Activated gamma-delta T cell treated with anti-CD3 and anti-CD28 coated beads, Interleukin-2, amount 50 U/mL, for 16 hours (primary cell): ENCODE results near the gene TPMT.
"Not testable (repeated sequence)": the region's sequence is repeated elsewhere in the genome, so short reads cannot be mapped to it uniquely, and the experiment has no call there.

Experiments
- DNase-seq: peaks from one replicate; pipeline ENCODE4 v3.0.0-alpha.2; 2020; ENCODE audit warnings: low read depth

Gene TPMT

GRCh38 chr6:18154507-18155149 lies at the start of gene TPMT:
Gene TPMT, minus strand, starts transcription at chr6:18155077. Its CDS starts 5,950 bp downstream, at chr6:18149127.
- no peak for DNase-seq

GRCh38 chr6:18203786-18204185 lies 48.9 kb upstream of the TPMT start:
- DNase-seq = no peak

DNA sequence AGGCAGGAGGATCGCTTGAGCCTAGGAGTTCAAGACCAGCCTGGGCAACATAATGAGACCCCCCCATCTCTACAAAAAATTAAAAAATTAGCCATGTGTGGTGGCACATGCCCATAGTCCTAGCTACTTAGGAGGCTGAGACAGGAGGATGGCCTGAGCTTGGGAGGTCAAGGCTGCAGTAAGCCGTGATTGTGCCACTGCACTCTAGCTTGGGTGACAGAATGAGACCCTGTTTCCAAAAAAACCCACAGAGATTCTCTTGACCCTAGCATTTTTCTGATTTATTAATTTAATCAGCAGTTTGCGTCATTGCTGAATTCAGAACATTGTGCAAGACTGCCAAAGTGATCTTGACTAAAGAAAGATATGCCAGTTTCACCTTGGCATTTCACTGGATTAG lies 37.1 kb upstream of the TPMT start:
- no peak for DNase-seq

DNA sequence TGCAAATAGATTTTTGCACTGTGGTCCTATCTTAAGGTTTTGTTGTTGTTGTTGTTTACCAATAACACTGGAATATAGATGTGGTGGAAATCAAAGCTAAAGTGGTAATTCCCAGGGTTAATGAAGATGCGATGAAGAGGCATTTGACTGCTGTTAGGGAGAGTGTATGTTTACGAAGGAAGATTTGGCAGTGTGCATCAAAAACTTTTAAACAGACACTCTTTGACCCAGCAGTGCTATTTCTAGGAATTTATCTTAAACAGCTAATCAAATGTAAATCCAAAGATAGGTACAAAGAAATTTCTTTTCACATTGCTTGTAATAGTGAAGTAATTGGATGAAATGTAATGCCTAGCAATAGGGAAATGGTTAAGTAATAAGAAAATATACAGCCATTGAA lies 34.3 kb upstream of the TPMT start:
- no peak for DNase-seq

DNA sequence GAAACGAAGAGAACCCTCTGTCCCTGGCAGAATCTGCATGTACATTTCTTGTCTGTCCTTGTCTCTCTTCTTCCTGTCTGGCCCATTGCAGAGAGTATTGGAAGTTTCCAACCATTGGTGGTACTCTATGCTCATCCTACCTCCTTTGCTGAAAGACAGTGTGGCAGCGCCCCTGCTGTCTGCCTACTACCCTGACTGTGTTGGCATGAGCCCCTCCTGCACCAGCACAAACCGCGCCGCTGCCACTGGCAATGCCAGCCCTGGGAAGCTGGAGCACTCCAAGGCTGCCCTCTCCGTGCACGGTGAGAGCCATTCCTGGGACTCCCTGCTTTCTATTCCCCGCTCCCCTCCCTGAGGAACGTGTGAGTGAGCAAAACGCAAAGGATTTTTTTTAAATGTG lies 32.8 kb upstream of the TPMT start:
- DNase-seq = no peak

DNA sequence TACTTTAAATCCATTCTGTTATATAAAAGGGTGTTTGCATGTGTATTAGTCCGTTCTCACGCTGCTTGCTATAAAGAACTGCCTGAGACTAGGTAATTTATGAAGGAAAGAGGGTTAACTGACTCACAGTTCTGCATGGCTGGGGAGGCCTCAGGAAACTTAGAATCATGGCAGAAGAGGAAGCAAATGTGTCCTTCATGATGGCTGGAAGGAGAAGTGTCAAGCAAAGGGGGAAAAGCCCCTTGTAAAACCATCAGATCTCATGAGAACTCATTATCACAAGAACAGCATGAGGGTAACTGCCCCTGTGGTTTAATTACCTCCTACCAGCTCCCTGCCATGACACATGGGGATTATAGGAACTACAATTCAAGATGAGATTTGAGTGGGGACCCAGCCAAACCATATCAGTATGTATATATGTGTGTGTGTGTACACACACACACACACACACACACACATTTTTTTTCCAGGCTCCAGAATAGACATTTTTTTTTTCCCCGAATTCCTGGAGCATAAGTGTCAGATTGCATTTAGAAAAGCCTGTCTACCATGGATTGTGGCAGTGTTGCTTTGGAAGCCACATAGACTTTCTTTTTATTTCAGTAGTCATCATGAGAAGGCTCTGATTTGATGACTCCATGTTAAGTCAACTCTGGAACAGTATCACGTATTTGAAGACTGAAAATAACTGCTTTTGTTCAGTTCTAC lies 31.8 kb upstream of the TPMT start:
- DNase-seq = no peak

- no peak for DNase-seq
These were observed 31.2 kb upstream of the TPMT start for GRCh38 chr6:18186033-18186432.

DNA sequence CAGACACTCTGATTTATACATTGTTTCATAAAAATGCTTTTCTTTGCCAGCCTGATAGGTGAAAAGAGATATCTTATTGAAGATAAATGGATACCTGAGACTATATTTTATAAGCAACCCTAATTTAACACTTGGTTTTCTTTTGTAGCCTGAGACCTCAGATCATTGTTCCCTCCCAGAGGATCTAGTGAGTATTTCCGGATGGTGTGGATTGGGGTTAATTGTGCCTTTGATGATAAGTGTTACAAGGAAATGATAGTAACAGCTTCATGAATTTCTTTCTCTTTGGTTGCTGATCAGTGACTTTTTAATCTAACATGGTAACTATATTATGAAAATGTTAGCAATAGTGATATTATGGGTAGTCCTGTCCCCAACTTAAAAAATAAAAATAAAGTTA lies 30.7 kb upstream of the TPMT start:
- DNase-seq = no peak

GRCh38 chr6:18183766-18184165 lies 28.9 kb upstream of the TPMT start:
- no peak for DNase-seq

DNA sequence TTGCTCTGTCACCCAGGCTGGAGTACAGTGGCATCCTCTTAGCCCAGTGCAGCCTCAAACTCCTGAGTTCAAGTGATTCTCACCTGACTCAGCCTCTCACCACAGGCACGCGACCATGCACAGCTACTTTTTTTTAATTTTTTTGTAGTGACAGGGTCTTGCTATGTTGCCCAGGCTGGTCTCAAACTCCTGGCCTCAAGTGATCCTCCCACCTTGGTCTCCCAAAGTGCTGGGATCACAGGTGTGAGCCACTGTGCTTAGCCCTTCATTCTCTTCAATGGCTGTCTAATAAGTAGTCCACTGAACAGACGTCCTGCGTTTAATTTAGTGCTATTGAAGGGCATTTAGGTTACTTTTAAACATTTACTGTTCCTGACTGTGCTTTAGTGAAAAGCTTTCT lies 27.7 kb upstream of the TPMT start:
- no peak for DNase-seq

DNA sequence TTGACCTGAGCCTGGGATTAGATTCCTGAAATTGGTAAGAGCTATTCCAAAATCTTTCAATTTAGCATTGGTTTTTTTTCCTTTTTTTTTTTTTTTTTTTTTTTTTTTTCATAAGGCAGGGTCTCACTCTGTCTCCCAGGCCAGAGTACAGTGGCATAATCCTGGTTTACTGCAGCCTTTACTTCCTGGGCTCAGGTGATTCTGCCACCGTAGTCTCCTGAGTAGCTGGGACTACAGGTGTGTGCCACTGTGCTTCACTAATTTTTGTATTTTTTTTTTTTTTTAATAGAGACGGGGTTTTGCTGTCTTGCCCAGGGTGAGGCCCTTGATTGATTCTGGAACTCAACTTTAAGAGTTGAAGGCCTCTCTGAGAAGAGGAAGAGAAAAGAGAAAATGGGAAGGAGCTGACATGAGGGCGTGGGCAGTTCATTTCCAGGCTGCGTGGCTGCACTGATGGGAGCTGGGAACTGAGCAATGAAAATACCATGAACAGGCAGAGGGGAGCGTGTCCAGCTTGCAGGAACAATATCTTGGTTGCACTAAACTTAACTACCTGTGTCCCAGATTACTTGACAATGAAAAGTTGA lies 25.0 kb upstream of the TPMT start:
- no peak for DNase-seq

- no peak for DNase-seq
These were observed 24.2 kb upstream of the TPMT start for GRCh38 chr6:18178960-18179615.

- DNase-seq = no peak
These were observed 22.5 kb upstream of the TPMT start for GRCh38 chr6:18177286-18177965.

DNA sequence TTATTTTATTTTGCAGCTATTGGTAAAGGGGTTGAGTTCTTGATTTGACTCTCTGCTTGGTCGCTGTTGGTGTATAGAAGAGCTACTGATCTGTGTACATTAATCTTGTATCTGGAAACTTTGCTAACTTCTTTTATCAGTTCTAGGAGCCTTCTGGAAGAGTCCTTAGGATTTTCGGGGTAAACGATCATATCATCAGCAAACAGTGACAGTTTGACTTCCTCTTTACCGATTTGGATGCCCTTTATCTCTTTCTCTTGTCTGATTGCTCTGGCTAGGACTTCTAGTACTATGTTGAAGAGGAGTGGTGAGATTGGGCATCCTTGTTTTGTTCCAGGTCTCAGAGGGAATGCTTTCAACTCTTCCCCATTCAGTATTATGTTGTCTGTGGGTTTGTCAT lies 21.3 kb upstream of the TPMT start:
- not testable (repeated sequence) for DNase-seq

DNA sequence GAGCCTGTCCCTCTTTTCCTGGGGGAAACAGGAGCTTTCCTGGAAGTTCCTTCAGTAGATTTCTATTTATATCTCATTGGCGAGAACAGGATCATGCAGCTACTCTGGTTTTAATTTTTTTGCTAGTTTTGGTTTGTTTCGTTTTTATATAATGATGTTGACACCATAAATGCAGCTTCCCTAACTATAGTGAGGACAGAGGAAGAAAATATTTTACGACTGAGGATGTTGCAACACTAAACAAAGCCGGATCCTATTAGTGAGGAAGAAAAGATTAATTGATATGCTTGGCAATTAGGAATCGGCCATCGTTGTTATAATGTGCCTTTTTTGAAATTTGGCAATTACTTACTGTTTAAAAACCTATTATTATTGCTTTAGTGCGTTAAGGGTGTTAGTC lies 17.0 kb upstream of the TPMT start:
- no peak for DNase-seq

DNA sequence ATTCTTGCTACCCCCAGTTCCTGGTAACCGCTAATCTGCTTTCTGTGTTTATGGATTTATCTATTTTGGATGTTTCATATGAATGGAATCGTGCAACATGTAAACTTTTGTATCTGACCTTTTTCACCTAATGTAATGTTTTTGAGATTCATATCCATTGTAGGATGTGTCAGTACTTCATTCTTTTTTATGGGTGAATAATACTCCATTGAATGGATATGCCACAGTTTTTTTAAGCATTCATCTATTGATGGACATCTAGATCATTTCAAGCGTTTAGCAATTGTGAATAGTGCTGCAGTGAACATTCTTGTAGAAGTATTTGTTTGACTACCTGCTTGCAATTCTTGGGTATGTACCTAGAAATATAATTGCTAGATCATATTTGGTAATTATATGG lies 13.4 kb upstream of the TPMT start:
- no peak for DNase-seq

- no peak for DNase-seq
These were observed 11.6 kb upstream of the TPMT start for GRCh38 chr6:18166312-18167036.

DNA sequence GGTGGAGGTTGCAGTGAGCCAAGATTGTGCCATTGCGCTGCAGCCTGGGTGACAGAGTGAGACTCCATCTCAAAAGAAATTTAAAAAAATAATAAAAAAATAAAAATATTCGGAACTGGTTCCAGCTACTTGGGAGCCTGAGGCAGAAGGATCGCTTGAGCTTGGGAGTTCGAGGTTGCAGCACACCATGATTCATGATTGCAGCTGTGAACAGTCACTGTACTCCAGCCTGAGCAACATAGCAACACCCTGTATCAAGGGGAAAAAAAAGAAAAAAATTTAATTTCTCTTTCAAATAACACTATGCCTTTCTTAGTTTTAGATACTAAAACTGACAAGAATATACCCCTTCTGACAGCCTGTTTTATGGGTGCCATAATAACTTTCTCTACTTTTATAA lies 10.9 kb upstream of the TPMT start:
- no peak for DNase-seq

- no peak for DNase-seq
These were observed 7.5 kb upstream of the TPMT start for GRCh38 chr6:18162401-18162800.

DNA sequence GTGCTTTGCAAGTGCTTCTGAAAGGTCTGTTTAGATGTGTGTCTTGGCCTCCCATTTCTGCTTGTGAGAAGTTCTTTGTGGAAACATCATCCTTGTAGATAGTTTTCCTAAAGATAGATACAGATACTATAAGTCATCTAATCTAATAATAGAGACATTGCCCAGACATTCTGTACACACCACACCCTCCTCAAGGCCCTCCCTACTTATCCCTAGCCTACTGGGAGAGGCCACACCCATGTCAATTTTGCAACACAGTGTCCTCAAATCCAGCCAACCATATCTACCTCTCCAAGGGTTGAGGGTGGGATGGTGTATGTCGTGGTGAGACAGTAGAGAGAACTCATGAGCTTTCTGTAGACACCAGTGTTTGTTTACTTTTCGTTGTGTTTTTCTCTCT lies 6.6 kb upstream of the TPMT start:
- no peak for DNase-seq

DNA sequence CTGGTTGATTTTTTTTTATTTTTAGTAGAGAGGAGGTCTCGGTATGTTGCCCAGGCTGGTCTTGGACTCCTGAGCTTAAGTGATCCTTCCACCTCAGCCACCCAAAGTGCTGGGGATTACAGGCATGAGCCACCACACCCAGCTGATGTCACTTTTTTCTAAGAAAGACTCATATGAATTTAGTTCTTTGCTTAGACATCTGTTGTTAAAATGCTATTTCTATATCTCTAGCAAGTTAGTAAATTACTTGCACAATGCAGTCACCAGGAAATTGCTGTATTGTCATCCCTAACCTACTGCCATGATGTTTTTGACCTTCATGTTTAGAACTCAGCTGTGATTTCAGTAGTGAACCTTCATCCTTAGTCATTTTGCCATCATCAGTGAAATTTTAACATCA lies 6.0 kb upstream of the TPMT start:
- DNase-seq = no peak

- DNase-seq = peak; percentile 22
These were observed 1.1 kb upstream of the TPMT start for GRCh38 chr6:18155864-18156421.
